ENCODE measurements around the gene HSF2. TPM values are rescaled to one million over a fixed set of nuclear protein-coding genes. Genes with fewer than 3 reads are reported as not detected.

HSF2 gene
- total and polyA plus RNA-seq, 7 donors, result 7.0 to 58.2 (median 23.8) TPM

- DNase-seq, result no peak
- Histone ChIP-seq H3K27me3 (ENCODE audit: insufficient read depth in 3 of 3, low read length in 2 of 3) (no peaks in the 10 kb centered on the region), H3K4me3 (no peak overlapping the region), H3K9me3 (no peaks in the 10 kb centered on the region), H3K27ac (no peak overlapping the region), H3K4me1 (no peaks in the 10 kb centered on the region), H3K36me3 (ENCODE audit: insufficient read depth in 1 of 2, low read depth in 1 of 2) (no peaks in the 10 kb centered on the region)
- TF ChIP-seq, protein P1, sequence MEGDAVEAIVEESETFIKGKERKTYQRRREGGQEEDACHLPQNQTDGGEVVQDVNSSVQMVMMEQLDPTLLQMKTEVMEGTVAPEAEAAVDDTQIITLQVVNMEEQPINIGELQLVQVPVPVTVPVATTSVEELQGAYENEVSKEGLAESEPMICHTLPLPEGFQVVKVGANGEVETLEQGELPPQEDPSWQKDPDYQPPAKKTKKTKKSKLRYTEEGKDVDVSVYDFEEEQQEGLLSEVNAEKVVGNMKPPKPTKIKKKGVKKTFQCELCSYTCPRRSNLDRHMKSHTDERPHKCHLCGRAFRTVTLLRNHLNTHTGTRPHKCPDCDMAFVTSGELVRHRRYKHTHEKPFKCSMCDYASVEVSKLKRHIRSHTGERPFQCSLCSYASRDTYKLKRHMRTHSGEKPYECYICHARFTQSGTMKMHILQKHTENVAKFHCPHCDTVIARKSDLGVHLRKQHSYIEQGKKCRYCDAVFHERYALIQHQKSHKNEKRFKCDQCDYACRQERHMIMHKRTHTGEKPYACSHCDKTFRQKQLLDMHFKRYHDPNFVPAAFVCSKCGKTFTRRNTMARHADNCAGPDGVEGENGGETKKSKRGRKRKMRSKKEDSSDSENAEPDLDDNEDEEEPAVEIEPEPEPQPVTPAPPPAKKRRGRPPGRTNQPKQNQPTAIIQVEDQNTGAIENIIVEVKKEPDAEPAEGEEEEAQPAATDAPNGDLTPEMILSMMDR (IDR thresholded peaks at IDR 0.05), result peak; percentile 30
- intact Hi-C loops (cut with DNase I), result no loop called here
- ATAC-seq, result no peak
- WGBS, 3 donors, result 12 to 36% (median 26%) methylated on average over 2 of the region's 2 CpGs
These were observed 26.8 kb upstream of the HSF2 start for GRCh38 chr6:122372647-122373046.

DNA sequence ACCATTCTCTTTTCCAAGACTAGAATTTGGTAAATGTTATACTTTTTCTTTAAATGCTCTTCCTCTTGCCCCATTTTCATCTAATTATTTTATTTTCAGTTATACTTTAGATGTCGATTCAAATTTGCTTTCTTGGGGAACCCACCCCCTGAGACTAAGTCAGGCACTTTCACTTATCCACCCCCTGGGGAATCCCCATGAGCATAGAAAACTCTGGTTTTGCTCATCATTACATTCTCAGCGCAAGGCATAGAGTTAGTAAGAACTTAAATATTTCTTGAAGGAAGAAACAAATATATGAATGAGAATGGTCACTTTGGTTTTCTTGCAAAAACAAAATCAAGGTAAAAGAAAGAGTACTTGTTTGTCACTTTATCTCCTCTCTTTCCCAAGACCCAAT lies 25.1 kb upstream of the HSF2 start:
- Histone ChIP-seq H3K36me3 (ENCODE audit: insufficient read depth in 1 of 2, low read depth in 1 of 2) (no peaks in the 10 kb centered on the region), H3K4me1 (no peaks in the 10 kb centered on the region), H3K27ac (no peak overlapping the region), H3K27me3 (ENCODE audit: insufficient read depth in 3 of 3, low read length in 2 of 3) (no peaks in the 10 kb centered on the region), H3K9me3 (no peaks in the 10 kb centered on the region), H3K4me3 (no peak overlapping the region)
- intact Hi-C loops (cut with DNase I), result no loop called here
- no peak for DNase-seq
- no peak for ATAC-seq
- TF ChIP-seq, protein P1 (IDR thresholded peaks at IDR 0.05), result no peak
- WGBS, 3 donors, result 90 to 96% (median 91%) methylated on average over 2 of the region's 2 CpGs

GRCh38 chr6:122376246-122376645 lies 23.2 kb upstream of the HSF2 start:
- no peak overlapping the region for H3K4me3 ChIP-seq
- 70 to 73% (median 72%) methylated on average over 3 of the region's 3 CpGs for WGBS, 3 donors
- TF ChIP-seq, protein P1 (IDR thresholded peaks at IDR 0.05), result no peak
- no peak for ATAC-seq
- no peaks in the 10 kb centered on the region for H3K9me3 ChIP-seq
- no peak for DNase-seq
- H3K27ac ChIP-seq, result no peak overlapping the region
- no peaks in the 10 kb centered on the region for H3K27me3 ChIP-seq (ENCODE audit: insufficient read depth in 3 of 3, low read length in 2 of 3)
- H3K36me3 ChIP-seq (ENCODE audit: insufficient read depth in 1 of 2, low read depth in 1 of 2), result no peaks in the 10 kb centered on the region
- no peaks in the 10 kb centered on the region for H3K4me1 ChIP-seq
- intact Hi-C loops (cut with DNase I), result no loop called here

- ATAC-seq (peak; percentile 70 to 96 (median 84)), DNase-seq (peak; percentile 18 to 56)
- H3K4me3 ChIP-seq, result no peak overlapping the region
- no peaks in the 10 kb centered on the region for H3K4me1 ChIP-seq
- no peak overlapping the region for H3K27ac ChIP-seq
- 18 to 29% (median 20%) methylated on average over 8 of the region's 8 CpGs for WGBS, 3 donors
- TF ChIP-seq, protein P1 (IDR thresholded peaks at IDR 0.05), result peak; percentile 77
- intact Hi-C loops (cut with DNase I), result loop anchor here (1.0 to 5.0 kb wide), 3 partner anchors 89 to 151 kb away; partner anchors contain the start of gene SERINC1 (in 1 of the 2)
- no peaks in the 10 kb centered on the region for H3K36me3 ChIP-seq (ENCODE audit: insufficient read depth in 1 of 2, low read depth in 1 of 2)
- no peaks in the 10 kb centered on the region for H3K27me3 ChIP-seq (ENCODE audit: insufficient read depth in 3 of 3, low read length in 2 of 3)
- no peaks in the 10 kb centered on the region for H3K9me3 ChIP-seq
These were observed 17.8 kb upstream of the HSF2 start for GRCh38 chr6:122381494-122382265.

All from psoas muscle (tissue), 8 donors.